Gastroesophageal sphincter (tissue), 4 donors: ENCODE results near the gene HDLBP. TPM values are rescaled to one million over a fixed set of nuclear protein-coding genes. Genes with fewer than 3 reads are reported as not detected.

ENCODE experiments used
- ATAC-seq: fragments of 150-250 bp; one replicate; pipeline ENCODE4 v1.9.1; 2016; ENCODE audit warnings: mild to moderate bottlenecking, moderate library complexity
- H3K27ac ChIP-seq, 4 donors: fragments of 200-600 bp; sonication (generic) in 3 of 4; 1 replicate in 3 of 4; 2 replicates in 1 of 4; pipeline ENCODE4 v1.5.1; 2016 to 2019
- H3K27me3 ChIP-seq: fragments of 200-600 bp; sonication (generic); one replicate; pipeline ENCODE4 v1.5.1; 2019
- H3K36me3 ChIP-seq, 2 donors: fragments of 200-600 bp; sonication (generic); one replicate each; pipeline ENCODE4 v1.5.1; 2019; ENCODE audit warnings: control low read depth in 1 of 2
- H3K4me1 ChIP-seq, 3 donors: fragments of 200-600 bp; sonication (generic); 1 replicate in 2 of 3; 2 replicates in 1 of 3; pipeline ENCODE4 v1.5.1; 2016 to 2019; ENCODE audit warnings: control low read depth in 2 of 3
- H3K4me3 ChIP-seq, 2 donors: fragments of 200-600 bp; sonication (generic); one replicate each; pipeline ENCODE4 v1.5.1; 2019; ENCODE audit warnings: mild to moderate bottlenecking in 1 of 2, moderate library complexity in 1 of 2
- H3K9me3 ChIP-seq, 3 donors: fragments of 200-600 bp; sonication (generic); one replicate each; pipeline ENCODE4 v1.5.1; 2017 to 2019; ENCODE audit warnings: control low read depth in 2 of 3
- EP300 ChIP-seq: sonication (generic); formaldehyde crosslinking; IDR thresholded peaks from one replicate; pipeline ENCODE4 v1.6.1; 2017; ENCODE audit warnings: antibody characterized with exemption, mild to moderate bottlenecking
- POLR2A ChIP-seq, 2 donors: fragments of 450-650 bp; IDR thresholded peaks; one replicate each; pipeline ENCODE4 v1.6.1; 2017; ENCODE audit warnings: antibody characterized with exemption in 2 of 2, mild to moderate bottlenecking in 2 of 2, moderate library complexity in 1 of 2
- POLR2AphosphoS5 ChIP-seq: sonication (generic); formaldehyde crosslinking; IDR thresholded peaks from one replicate; pipeline ENCODE4 v1.6.1; 2017; ENCODE audit warnings: antibody characterized with exemption
- WGBS, 2 donors: methylation state at CpG; one replicate each; pipeline ENCODE4 v1.1.5; 2018; ENCODE audit warnings: low coverage in 1 of 2; 5-methylcytosine and 5-hydroxymethylcytosine counted together
- total RNA-seq, 4 donors: library from RNA; depleted of rRNA; stranded (reverse); fragments of >200 nt; gene quantifications; one replicate each; pipeline ENCODE4 v1.1.0, GENCODE V29; 2016
- TF ChIP-seq, protein P1 (sequence below), 4 experiments: fragments of 200-600 bp in 2 of 4; fragments of 450-650 bp in 2 of 4; sonication (generic) in 1 of 4; IDR thresholded peaks; one replicate each; pipeline ENCODE4 v1.5.1; 2017 to 2019; ENCODE audit warnings: antibody characterized with exemption in 4 of 4, mild to moderate bottlenecking in 2 of 4, moderate library complexity in 2 of 4

The HDLBP gene
- total RNA-seq, 4 donors from 2014 or later: 279 to 367 (median 295) TPM

DNA sequence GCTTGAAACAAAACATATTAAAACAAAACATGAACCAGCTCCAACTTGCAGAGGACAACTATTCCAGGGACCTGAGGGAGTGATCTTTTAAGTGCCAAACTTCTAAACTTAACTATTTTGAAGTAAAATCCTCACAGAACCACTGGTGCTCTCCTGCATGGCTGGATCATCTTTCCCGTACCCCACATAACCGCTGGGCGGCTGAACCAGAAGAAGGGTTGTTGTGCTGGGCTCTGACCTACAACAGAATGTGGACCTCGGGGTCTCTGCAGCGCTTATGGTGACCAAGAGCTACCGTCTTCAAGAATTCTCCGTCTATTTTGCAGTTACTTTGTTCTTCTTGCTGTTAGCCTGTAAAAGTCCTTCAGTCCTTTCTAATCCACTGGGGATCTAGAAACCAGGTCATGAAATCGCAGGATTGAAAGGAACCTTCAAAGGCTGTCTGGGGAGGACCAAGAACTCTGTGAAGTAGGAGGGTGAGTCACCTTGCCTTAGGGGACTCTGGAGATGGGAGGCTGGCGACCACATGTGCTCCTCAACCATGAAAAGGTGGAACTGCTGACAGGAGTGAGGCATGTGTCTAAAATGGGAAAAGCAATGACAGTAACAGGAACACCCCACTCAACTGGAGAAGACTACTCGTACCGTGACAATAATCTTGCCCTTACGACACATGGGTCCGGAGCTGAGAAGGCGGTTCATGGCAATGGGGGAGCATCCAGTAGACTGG, 46.6 kb downstream of the HDLBP start:
- H3K9me3 ChIP-seq: no peaks in the 10 kb centered on the region
- no peak overlapping the region for H3K4me3 ChIP-seq
- TF ChIP-seq POLR2AphosphoS5 (no peak), EP300 (no peak), POLR2A (IDR thresholded peaks at IDR 0.05) (no peak)
- TF ChIP-seq, protein P1, sequence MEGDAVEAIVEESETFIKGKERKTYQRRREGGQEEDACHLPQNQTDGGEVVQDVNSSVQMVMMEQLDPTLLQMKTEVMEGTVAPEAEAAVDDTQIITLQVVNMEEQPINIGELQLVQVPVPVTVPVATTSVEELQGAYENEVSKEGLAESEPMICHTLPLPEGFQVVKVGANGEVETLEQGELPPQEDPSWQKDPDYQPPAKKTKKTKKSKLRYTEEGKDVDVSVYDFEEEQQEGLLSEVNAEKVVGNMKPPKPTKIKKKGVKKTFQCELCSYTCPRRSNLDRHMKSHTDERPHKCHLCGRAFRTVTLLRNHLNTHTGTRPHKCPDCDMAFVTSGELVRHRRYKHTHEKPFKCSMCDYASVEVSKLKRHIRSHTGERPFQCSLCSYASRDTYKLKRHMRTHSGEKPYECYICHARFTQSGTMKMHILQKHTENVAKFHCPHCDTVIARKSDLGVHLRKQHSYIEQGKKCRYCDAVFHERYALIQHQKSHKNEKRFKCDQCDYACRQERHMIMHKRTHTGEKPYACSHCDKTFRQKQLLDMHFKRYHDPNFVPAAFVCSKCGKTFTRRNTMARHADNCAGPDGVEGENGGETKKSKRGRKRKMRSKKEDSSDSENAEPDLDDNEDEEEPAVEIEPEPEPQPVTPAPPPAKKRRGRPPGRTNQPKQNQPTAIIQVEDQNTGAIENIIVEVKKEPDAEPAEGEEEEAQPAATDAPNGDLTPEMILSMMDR (IDR thresholded peaks at IDR 0.05): no peak
- no peak for ATAC-seq
- peaks cover 0 to 52% of the 10 kb centered on the region in 2 donors for H3K36me3 ChIP-seq
- no peak overlapping the region for H3K27ac ChIP-seq
- 78 to 86% methylated on average over 7 to 12 of the region's 14 CpGs for WGBS, 2 donors
- no peaks in the 10 kb centered on the region for H3K27me3 ChIP-seq
- peaks cover 0 to 57% (median 25%) of the 10 kb centered on the region in 3 donors for H3K4me1 ChIP-seq

DNA sequence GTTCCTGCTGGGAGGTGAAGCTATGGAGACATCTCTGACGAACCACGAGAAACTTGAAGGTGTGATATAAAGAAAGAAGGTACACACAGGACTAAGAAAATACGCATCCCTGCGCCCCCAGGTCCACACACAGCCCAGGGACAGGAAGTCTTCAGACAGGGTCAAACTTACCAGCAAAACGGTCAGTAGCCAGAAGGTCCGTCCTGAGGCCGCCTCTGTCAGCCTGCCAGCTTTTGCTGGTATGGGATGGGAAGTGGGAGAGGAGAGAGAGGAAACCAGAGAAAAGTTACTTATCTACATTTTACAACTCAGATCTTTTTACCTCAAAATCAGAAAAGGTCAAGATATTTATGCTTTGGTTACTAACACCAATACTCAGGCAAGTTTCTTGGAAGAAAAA, 47.2 kb downstream of the HDLBP start:
- Histone ChIP-seq H3K4me1 (peaks cover 0 to 51% (median 22%) of the 10 kb centered on the region in 3 donors), H3K9me3 (no peaks in the 10 kb centered on the region), H3K36me3 (peaks cover 0 to 58% of the 10 kb centered on the region in 2 donors), H3K27me3 (no peaks in the 10 kb centered on the region), H3K4me3 (no peak overlapping the region), H3K27ac (no peak overlapping the region)
- 31 to 68% methylated on average over 7 of the region's 7 CpGs for WGBS, 2 donors
- ATAC-seq: no peak
- TF ChIP-seq EP300: no peak

DNA sequence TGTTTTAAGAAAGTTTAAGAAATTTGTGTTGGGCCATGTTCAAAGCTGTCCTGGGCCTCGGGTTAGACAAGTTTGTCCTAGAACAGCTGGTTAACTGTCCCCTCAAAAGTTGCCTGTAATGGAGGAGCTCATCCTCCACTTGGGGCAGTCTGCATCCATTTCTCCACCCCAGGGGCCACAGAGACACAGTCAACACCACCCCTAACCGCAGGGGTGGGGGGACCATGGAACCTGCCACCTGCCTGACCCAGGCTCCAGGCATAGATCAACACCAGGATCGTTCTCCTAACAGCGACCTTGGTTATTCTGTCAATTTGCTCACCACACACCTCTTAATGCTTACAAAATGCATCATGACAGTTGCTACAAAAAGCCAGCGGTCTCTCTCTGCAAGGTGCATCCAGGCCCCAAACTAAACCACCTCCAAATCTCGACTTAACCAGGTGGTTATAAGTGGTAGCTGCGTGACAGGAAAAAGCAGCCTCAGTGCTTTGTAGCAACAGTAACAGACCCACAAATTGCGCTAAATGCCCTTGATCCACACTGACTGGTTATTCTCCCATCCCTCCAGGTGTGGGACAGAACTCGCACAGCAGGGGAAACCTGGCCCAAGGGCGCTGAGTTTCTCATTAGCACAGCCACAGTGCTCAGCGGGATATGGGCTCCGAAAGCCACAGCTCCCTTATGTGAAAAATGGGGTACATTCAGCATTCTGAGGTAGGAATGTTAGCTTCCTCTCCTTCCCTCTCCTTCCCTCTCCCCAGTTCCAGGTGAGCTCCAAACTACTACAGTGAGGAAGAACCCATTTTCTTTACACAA, 48.0 kb downstream of the HDLBP start:
- peaks cover 0 to 46% (median 20%) of the 10 kb centered on the region in 3 donors for H3K4me1 ChIP-seq
- H3K36me3 ChIP-seq: peaks cover 0 to 67% of the 10 kb centered on the region in 2 donors
- H3K27me3 ChIP-seq: no peaks in the 10 kb centered on the region
- 62 to 68% methylated on average over 5 to 6 of the region's 12 CpGs for WGBS, 2 donors
- H3K27ac ChIP-seq: no peak overlapping the region
- H3K4me3 ChIP-seq: no peak overlapping the region
- H3K9me3 ChIP-seq: no peaks in the 10 kb centered on the region
- TF ChIP-seq EP300 (no peak), POLR2A (IDR thresholded peaks at IDR 0.05) (no peak), POLR2AphosphoS5 (no peak)
- TF ChIP-seq, protein P1 (IDR thresholded peaks at IDR 0.05): no peak
- ATAC-seq: no peak

DNA sequence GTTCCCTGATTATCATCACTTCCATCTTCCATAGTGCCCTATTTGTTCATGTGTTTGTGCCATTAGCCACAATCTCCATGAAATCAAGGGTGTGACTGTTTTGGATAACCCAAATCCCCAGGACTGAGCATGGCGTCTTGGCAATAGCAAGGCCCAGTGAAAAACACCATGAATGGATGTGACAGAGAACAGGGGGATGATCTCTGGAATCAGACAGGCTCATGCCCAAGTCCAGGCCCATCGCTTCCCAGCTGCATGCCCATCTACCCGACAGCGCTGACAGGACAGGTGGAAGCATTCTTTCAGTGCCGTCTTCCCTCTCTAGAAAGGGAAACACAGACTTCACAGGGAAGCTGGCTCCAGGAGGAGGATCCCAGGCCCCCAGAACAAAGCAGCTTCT, 50.0 kb downstream of the HDLBP start:
- 60% methylated on average over 2 of the region's 5 CpGs; no CpG with 5 or more reads in 1 of the 2 donors for WGBS, 2 donors
- no peak for ATAC-seq
- Histone ChIP-seq H3K4me3 (no peak overlapping the region), H3K27me3 (no peaks in the 10 kb centered on the region), H3K9me3 (no peaks in the 10 kb centered on the region), H3K4me1 (peaks cover 0 to 34% (median 10%) of the 10 kb centered on the region in 3 donors), H3K36me3 (peaks cover 0 to 86% of the 10 kb centered on the region in 2 donors), H3K27ac (no peak overlapping the region)
- TF ChIP-seq POLR2A (IDR thresholded peaks at IDR 0.05) (no peak), EP300 (no peak), POLR2AphosphoS5 (no peak)
- TF ChIP-seq, protein P1 (IDR thresholded peaks at IDR 0.05): no peak

DNA sequence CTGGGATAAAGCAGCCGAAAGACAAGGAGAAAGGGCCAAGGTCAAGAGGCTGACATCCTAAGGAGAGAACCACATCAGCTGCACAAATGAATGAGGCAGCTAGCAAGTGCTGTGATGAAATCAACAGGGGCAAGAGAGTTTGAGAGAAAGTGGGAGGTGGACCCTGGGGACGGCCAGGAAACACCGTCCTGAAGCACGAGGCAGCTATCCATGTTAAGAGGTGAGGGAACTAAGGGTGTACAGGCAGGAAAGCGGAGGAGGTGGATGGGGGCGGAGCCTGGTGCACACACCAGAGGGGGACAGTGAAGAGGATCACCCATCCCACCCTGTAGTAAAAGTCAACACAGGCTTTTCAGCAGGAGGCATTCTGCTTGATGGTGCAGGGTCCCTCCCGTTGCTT, 52.4 kb downstream of the HDLBP start:
- H3K27me3 ChIP-seq: no peaks in the 10 kb centered on the region
- peaks cover 0 to 20% (median 0%) of the 10 kb centered on the region in 3 donors for H3K4me1 ChIP-seq
- no peak overlapping the region for H3K27ac ChIP-seq
- no peak for ATAC-seq
- H3K36me3 ChIP-seq: peaks cover 0 to 99% of the 10 kb centered on the region in 2 donors
- no peak overlapping the region for H3K4me3 ChIP-seq
- TF ChIP-seq, protein P1 (IDR thresholded peaks at IDR 0.05): no peak
- no peak for TF ChIP-seq EP300
- no peak for TF ChIP-seq POLR2AphosphoS5
- no peak for TF ChIP-seq POLR2A (IDR thresholded peaks at IDR 0.05)
- no peaks in the 10 kb centered on the region for H3K9me3 ChIP-seq
- WGBS, 2 donors: 66 to 81% methylated on average over 4 to 6 of the region's 7 CpGs
